Esophagus muscularis mucosa (tissue), 4 donors: Measurements from ENCODE around the gene WDR4. TPM values are rescaled to one million over a fixed set of nuclear protein-coding genes. Genes with fewer than 3 reads are reported as not detected.
"Not testable (repeated sequence)": the region's sequence is repeated elsewhere in the genome, so short reads cannot be mapped to it uniquely, and the experiment has no call there.

ENCODE experiments used
- DNase-seq: peaks from one replicate; pipeline ENCODE4 v3.0.0-alpha.2; 2017; ENCODE audit errors: extremely low spot score
- H3K27ac ChIP-seq, 4 donors: fragments of 200-600 bp; sonication (generic); replicated peaks in 1 of 4; 1 replicate in 3 of 4; 2 replicates in 1 of 4; pipeline ENCODE4 v1.5.1; 2016 to 2019; ENCODE audit warnings: mild to moderate bottlenecking in 1 of 4
- H3K27me3 ChIP-seq, 4 donors: fragments of 200-600 bp; sonication (generic); one replicate each; pipeline versions ENCODE4 v1.5.1 to v1.6.0; 2016 to 2019
- H3K36me3 ChIP-seq, 4 donors: fragments of 200-600 bp; sonication (generic); one replicate each; pipeline ENCODE4 v1.5.1; 2016 to 2019
- H3K4me1 ChIP-seq, 4 donors: fragments of 200-600 bp; sonication (generic); one replicate each; pipeline ENCODE4 v1.5.1; 2016 to 2019
- H3K4me3 ChIP-seq, 4 donors: fragments of 200-600 bp; sonication (generic); 1 replicate in 2 of 4; 2 replicates in 2 of 4; pipeline ENCODE4 v1.5.1; 2016 to 2019; ENCODE audit warnings: mild to moderate bottlenecking in 4 of 4, moderate library complexity in 1 of 4
- H3K9me3 ChIP-seq, 4 donors: fragments of 200-600 bp; sonication (generic); 1 replicate in 3 of 4; 2 replicates in 1 of 4; pipeline ENCODE4 v1.5.1; 2016 to 2019
- EP300 ChIP-seq: sonication (generic); formaldehyde crosslinking; IDR thresholded peaks from one replicate; pipeline ENCODE4 v1.6.1; 2017; ENCODE audit warnings: antibody characterized with exemption
- POLR2A ChIP-seq: fragments of 450-650 bp; IDR thresholded peaks from one replicate; pipeline ENCODE4 v1.6.1; 2017; ENCODE audit warnings: antibody characterized with exemption, moderate library complexity, mild to moderate bottlenecking, low read depth
- POLR2AphosphoS5 ChIP-seq, 2 donors: sonication (generic); formaldehyde crosslinking; IDR thresholded peaks; one replicate each; pipeline ENCODE4 v1.6.1; 2017; ENCODE audit warnings: antibody characterized with exemption in 2 of 2
- WGBS: methylation state at CpG from one replicate; pipeline ENCODE4 v1.1.5; 2018; 5-methylcytosine and 5-hydroxymethylcytosine counted together
- intact Hi-C: fragments of 100-400 bp; cut with DNase I; formaldehyde crosslinking; loops from one replicate; pipeline ENCODE4 v1.15.1; 2023
- total RNA-seq, 4 donors: library from RNA; depleted of rRNA; stranded (reverse); fragments of >200 nt; gene quantifications; one replicate each; pipeline versions ENCODE4 v1.1.0 to v1.2.1, GENCODE V29; 2016
- TF ChIP-seq, protein P1 (sequence below), 3 experiments: fragments of 200-600 bp in 2 of 3; fragments of 450-650 bp in 1 of 3; sonication (generic) in 2 of 3; IDR thresholded peaks; one replicate each; pipeline ENCODE4 v1.5.1; 2017 to 2019; ENCODE audit warnings: antibody characterized with exemption in 3 of 3, mild to moderate bottlenecking in 2 of 3, moderate library complexity in 1 of 3

Gene WDR4
- total RNA-seq, 4 donors from 2014 or later: 5.8 to 10.1 (median 7.0) TPM

DNA sequence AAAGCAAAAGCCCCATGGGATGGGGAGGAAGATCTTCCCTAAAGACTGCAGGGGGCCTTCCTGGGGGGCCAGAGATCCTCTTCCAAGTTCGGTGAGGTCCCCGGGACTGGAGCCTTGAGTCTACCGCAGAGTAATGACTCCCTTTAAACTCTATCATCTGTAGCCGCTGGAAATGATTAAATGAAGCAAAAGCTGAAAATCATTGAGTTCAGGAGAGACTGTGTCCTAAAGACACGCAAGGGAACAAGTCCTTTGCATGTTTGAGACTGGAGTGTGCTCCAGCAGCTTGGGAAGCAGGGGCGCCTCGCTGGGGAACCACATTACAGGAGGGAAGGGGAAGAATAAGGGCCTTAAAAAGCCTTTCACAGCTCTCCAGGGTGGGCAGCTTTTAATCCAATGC is 70.2 kb downstream of the WDR4 start:
- WGBS: 82% methylated on average over 7 of the region's 7 CpGs
- intact Hi-C loops: no loop called here

DNA sequence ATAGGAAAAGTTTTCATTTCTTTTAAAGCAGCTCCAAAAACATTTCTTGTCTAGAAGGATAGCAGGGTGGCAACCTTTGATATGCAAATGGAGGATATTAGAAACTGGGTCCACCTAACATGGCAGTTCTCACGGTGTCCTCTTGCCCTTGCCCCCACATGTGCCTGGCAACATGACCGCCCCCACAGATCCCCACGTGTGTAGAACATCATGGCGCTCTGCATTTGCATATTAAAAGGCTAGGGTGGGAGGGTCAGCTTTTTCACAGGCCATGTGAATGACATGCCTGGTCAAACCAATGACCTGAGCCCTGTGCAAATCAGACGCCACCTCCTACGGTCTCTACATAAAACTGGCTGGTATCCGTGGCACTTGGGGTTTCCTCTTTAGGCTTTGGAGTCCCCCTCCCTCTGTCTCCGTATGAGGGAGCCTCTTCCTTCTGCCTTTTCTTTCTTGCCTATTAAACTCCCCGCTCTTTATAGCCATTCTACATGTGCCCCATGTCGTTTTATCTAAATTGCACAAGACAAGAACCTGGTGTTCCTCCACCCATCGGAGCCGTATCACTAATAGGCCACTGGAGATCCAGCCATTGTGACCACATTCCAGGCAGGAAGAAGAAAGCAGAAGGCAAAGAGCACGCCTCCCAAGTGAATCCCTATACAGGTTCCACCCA is 71.3 kb downstream of the WDR4 start:
- WGBS: 80% methylated on average over 13 of the region's 13 CpGs
- TF ChIP-seq EP300 (no peak), POLR2AphosphoS5 (IDR thresholded peaks at IDR 0.05) (no peak), POLR2A (no peak)
- TF ChIP-seq, protein P1, sequence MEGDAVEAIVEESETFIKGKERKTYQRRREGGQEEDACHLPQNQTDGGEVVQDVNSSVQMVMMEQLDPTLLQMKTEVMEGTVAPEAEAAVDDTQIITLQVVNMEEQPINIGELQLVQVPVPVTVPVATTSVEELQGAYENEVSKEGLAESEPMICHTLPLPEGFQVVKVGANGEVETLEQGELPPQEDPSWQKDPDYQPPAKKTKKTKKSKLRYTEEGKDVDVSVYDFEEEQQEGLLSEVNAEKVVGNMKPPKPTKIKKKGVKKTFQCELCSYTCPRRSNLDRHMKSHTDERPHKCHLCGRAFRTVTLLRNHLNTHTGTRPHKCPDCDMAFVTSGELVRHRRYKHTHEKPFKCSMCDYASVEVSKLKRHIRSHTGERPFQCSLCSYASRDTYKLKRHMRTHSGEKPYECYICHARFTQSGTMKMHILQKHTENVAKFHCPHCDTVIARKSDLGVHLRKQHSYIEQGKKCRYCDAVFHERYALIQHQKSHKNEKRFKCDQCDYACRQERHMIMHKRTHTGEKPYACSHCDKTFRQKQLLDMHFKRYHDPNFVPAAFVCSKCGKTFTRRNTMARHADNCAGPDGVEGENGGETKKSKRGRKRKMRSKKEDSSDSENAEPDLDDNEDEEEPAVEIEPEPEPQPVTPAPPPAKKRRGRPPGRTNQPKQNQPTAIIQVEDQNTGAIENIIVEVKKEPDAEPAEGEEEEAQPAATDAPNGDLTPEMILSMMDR (IDR thresholded peaks at IDR 0.05): no peak
- no peaks in the 10 kb centered on the region for H3K36me3 ChIP-seq
- no peaks in the 10 kb centered on the region for H3K4me1 ChIP-seq
- intact Hi-C loops: no loop called here
- DNase-seq: peak; percentile 75
- no peak overlapping the region for H3K4me3 ChIP-seq
- H3K27ac ChIP-seq: no peak overlapping the region
- H3K27me3 ChIP-seq: peaks cover 0 to 31% (median 0%) of the 10 kb centered on the region in 4 donors
- H3K9me3 ChIP-seq: no peaks in the 10 kb centered on the region

More for the DNA sequence above, 70.2 kb downstream of the WDR4 start:
- H3K9me3 ChIP-seq: no peaks in the 10 kb centered on the region
- H3K27ac ChIP-seq: no peak overlapping the region
- peaks cover 0 to 31% (median 0%) of the 10 kb centered on the region in 4 donors for H3K27me3 ChIP-seq
- no peaks in the 10 kb centered on the region for H3K36me3 ChIP-seq
- no peak overlapping the region for H3K4me3 ChIP-seq
- no peaks in the 10 kb centered on the region for H3K4me1 ChIP-seq
- peak; percentile 60 for DNase-seq
- no peak for TF ChIP-seq POLR2A
- no peak for TF ChIP-seq EP300
- TF ChIP-seq POLR2AphosphoS5 (IDR thresholded peaks at IDR 0.05): no peak
- TF ChIP-seq, protein P1 (IDR thresholded peaks at IDR 0.05): no peak

DNA sequence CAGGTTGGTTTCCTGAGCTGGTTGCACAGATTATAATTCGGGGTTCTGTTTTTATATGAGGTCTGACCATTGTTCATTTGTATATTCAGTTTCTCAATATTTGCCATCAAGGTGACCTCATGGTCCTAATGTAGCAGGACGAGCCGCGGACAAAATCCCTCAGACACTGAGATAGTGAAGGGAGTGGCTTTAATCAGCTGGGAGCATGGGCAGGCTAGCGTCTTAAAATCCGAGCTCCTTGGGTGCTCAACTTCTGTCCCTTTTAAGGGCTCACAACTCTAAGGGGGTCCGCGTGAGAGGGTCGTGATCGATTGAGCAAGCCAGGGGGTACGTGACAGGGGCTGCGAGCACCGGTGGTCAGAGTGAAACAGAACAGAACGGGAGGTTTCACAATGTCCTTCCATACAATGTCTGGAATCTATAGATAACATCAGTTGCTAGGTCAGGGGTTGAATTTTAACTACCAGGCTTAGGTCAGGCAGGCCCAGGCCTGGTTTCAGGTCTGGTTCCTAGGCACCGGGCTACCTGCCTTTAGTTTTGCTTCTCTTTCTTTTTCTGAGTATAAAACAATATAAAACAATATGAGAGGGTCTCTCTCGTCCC is 71.9 kb downstream of the WDR4 start:
- H3K4me1 ChIP-seq, H3K36me3 ChIP-seq, intact Hi-C loops, H3K27ac ChIP-seq, H3K4me3 ChIP-seq, H3K9me3 ChIP-seq: not testable (repeated sequence)
- 88% methylated on average over 16 of the region's 16 CpGs for WGBS
- peaks cover 0 to 31% (median 0%) of the 10 kb centered on the region in 4 donors for H3K27me3 ChIP-seq
- peak; percentile 26 for DNase-seq

DNA sequence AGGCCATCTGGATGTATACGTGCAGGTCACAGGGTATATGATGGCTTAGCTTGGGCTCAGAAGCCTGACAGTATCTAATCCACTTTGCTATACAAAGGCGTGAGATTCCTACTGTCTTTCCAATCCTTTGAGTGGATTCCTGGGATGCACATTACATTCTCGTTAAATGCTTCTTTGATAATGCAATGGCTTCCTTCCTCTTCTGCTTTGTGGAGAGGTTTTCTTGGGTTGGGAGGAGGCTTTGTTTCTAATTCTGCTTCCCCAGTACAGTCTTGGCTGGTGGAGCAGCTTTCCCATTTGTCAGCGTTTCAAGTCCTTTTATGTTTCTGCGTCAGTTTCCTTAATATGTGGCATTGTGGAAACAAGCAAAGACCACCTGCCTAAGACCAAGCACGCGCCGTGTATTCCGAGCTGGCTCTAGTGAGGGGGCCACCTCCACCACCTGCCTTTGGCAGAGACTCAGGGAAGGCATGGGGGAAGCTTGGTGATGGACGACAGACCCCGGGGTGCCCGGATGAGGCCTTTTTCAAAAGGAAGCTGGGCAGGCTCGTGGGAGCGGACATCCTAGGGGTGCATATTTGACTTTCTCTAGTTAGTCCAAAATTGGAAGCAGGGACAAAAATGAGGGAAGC is 72.7 kb downstream of the WDR4 start:
- H3K9me3 ChIP-seq: no peaks in the 10 kb centered on the region
- 62% methylated on average over 14 of the region's 14 CpGs for WGBS
- intact Hi-C loops: no loop called here

DNA sequence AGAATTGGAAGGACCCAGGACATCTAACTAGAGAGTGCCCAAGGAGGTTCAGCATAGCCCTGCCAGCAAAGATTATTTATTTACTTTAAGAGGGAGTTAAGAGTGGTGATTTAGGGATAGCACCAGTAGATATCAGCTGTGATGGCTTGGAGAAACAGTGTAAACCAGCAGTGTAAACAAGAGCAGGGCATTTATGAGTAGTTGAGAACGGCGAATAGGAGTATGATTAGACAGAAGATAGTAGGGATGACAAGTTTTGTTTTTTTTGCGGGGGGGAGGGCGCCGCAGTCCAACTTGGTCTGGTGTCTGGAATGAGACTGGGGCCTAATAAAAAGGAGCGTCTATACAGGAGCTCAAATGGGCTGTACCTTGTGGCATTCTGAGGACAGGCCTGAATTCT is 77.7 kb downstream of the WDR4 start:
- H3K9me3 ChIP-seq, H3K36me3 ChIP-seq, H3K4me1 ChIP-seq, H3K4me3 ChIP-seq, intact Hi-C loops, H3K27me3 ChIP-seq, H3K27ac ChIP-seq: not testable (repeated sequence)
- 90% methylated on average over 6 of the region's 6 CpGs for WGBS
- DNase-seq: peak; percentile 37

More for the DNA sequence above, 72.7 kb downstream of the WDR4 start:
- no peaks in the 10 kb centered on the region for H3K36me3 ChIP-seq
- no peak overlapping the region for H3K27ac ChIP-seq
- H3K27me3 ChIP-seq: peaks cover 0 to 28% (median 0%) of the 10 kb centered on the region in 4 donors
- H3K4me1 ChIP-seq: no peaks in the 10 kb centered on the region
- TF ChIP-seq, protein P1 (IDR thresholded peaks at IDR 0.05): no peak
- TF ChIP-seq EP300: no peak
- TF ChIP-seq POLR2AphosphoS5 (IDR thresholded peaks at IDR 0.05): no peak
- no peak for TF ChIP-seq POLR2A
- DNase-seq: peak; percentile 79
- H3K4me3 ChIP-seq: no peak overlapping the region
